SK-N-MC (cell line): ENCODE results near the gene SERPINB10.

ENCODE experiments used
- EZH2 ChIP-seq: fragments of 200-600 bp; sonication (generic); IDR thresholded peaks from one replicate; pipeline ENCODE4 v1.6.1; 2017; ENCODE audit warnings: antibody characterized with exemption
- FOXP2 ChIP-seq: optimal IDR thresholded peaks from 2 replicates; pipeline ENCODE3; 2011; ENCODE audit warnings: mild to moderate bottlenecking, moderate library complexity; ENCODE audit not compliant: insufficient read depth; ENCODE audit errors: extremely low read length, control extremely low read depth
- POLR2AphosphoS5 ChIP-seq: IDR thresholded peaks from 2 replicates; pipeline ENCODE4 v1.6.1; 2012; ENCODE audit warnings: mild to moderate bottlenecking, low read depth, low read length, borderline replicate concordance

DNA sequence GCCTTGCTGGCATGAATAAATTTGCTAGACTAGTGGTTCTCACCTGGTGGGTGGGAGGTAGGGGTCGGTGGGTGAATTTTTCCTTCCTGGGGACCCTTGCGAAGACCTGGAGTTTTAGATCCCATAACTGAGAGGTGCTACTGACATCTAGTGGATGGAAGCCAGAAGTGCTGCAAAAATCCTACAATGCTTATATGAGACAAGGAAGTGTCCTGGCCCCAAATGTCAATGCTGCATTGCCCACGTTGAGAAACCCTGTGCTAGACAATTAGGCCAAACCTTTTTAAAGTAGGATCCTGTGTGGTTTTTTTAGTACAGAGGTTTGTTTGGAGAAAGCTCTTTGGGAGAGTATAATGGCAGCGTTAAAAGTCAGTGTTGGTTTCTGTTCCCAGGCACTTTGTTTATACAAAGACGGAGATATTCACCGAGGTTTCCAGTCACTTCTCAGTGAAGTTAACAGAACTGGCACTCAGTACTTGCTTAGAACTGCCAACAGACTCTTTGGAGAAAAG is 71.7 kb downstream of the SERPINB10 start:
- TF ChIP-seq EZH2 = no peak
- TF ChIP-seq POLR2AphosphoS5 = no peak
- TF ChIP-seq FOXP2 = no peak
